ENCODE data around the gene ABCG1.

The ABCG1 gene

GRCh38 chr21:42191064-42191463, 27.9 kb upstream of the ABCG1 start:
- TF ChIP-seq CTCF (conservative IDR thresholded peaks at IDR 0.05; ENCODE audit: low read depth): no peak
- H3K27ac ChIP-seq: no peak overlapping the region
- no peak for DNase-seq (ENCODE audit: low spot score)
- POLR2A ChIA-PET (ENCODE audit: low non-redundant PET): no interaction called here
- CTCF ChIA-PET: interaction anchor here (0.7 to 1.2 kb wide), 2 partner anchors 20 to 74 kb away, joined by 3 read pairs; no protein-coding TSS in a partner anchor

GRCh38 chr21:42191696-42192595, 27.0 kb upstream of the ABCG1 start:
- no peak for DNase-seq (ENCODE audit: low spot score)
- ChIA-PET POLR2A (ENCODE audit: low non-redundant PET) (no interaction called here), CTCF (interaction anchor here (0.7 to 1.2 kb wide), 3 partner anchors 16 to 73 kb away, joined by 3 read pairs; no protein-coding TSS in a partner anchor)
- no peak for TF ChIP-seq CTCF (conservative IDR thresholded peaks at IDR 0.05; ENCODE audit: low read depth)
- H3K27ac ChIP-seq: peak overlapping the region; percentile 57

GRCh38 chr21:42193131-42193671, 25.7 kb upstream of the ABCG1 start:
- TF ChIP-seq CTCF (conservative IDR thresholded peaks at IDR 0.05; ENCODE audit: low read depth): no peak
- peak overlapping the region; percentile 69 for H3K27ac ChIP-seq
- CTCF ChIA-PET: no interaction called here

GRCh38 chr21:42193721-42194120, 25.2 kb upstream of the ABCG1 start:
- CTCF ChIA-PET: no interaction called here
- POLR2A ChIA-PET (ENCODE audit: low non-redundant PET): no interaction called here
- peak overlapping the region; percentile 69; the same call in 1 of the 2 replicates for H3K27ac ChIP-seq
- no peak for TF ChIP-seq CTCF (conservative IDR thresholded peaks at IDR 0.05; ENCODE audit: low read depth)
- no peak for DNase-seq (ENCODE audit: low spot score)

More at GRCh38 chr21:42193131-42193671, 25.7 kb upstream of the ABCG1 start:
- POLR2A ChIA-PET (ENCODE audit: low non-redundant PET): interaction anchor here (0.6 kb wide), 1 partner anchor 649 kb away, joined by 3 read pairs; no protein-coding TSS in a partner anchor
- DNase-seq (ENCODE audit: low spot score): no peak

GRCh38 chr21:42194863-42195262, 24.1 kb upstream of the ABCG1 start:
- POLR2A ChIA-PET (ENCODE audit: low non-redundant PET): no interaction called here
- CTCF ChIA-PET: interaction anchor here (0.6 to 0.7 kb wide), 2 partner anchors 8 to 35 kb away, joined by 3 to 4 read pairs; no protein-coding TSS in a partner anchor
- no peak for TF ChIP-seq CTCF (conservative IDR thresholded peaks at IDR 0.05; ENCODE audit: low read depth)
- H3K27ac ChIP-seq: peak overlapping the region; percentile 69
- DNase-seq (ENCODE audit: low spot score): no peak

GRCh38 chr21:42195378-42196031, 23.4 kb upstream of the ABCG1 start:
- TF ChIP-seq CTCF (conservative IDR thresholded peaks at IDR 0.05; ENCODE audit: low read depth): no peak
- ChIA-PET POLR2A (ENCODE audit: low non-redundant PET) (no interaction called here), CTCF (interaction anchor here (0.7 kb wide), 1 partner anchor 34 kb away, joined by 4 read pairs; no protein-coding TSS in a partner anchor)
- no peak for DNase-seq (ENCODE audit: low spot score)
- H3K27ac ChIP-seq: peak overlapping the region; percentile 69

Data from RWPE1 (cell line).